K562 (cell line): ENCODE measurements around the gene SAMD8. TPM values are rescaled to one million over a fixed set of nuclear protein-coding genes. Genes with fewer than 3 reads are reported as not detected.
A peak's percentile ranks its signal among the peaks of the same experiment; 100 is the strongest.

ENCODE experiments used
- BRD9 ChIP-seq: fragments of 450-650 bp; IDR thresholded peaks from 2 replicates; pipeline ENCODE4 v1.6.1; 2018; ENCODE audit warnings: low read depth; ENCODE audit not compliant: partially characterized antibody
- FOXJ2 ChIP-seq: fragments of 200-800 bp; sonication (Bioruptor generic); IDR thresholded peaks from 2 replicates; pipeline ENCODE4 v1.6.1; 2016; ENCODE audit warnings: missing genetic modification characterization, missing compliant biosample characterization
- HDAC1 ChIP-seq, 2 experiments: fragments of 450-650 bp; IDR thresholded peaks; 2 replicates each; pipeline ENCODE4 v1.6.1; 2016 to 2017; ENCODE audit warnings: inconsistent platforms in 1 of 2, mild to moderate bottlenecking in 1 of 2, moderate library complexity in 1 of 2
- NELFE ChIP-seq: IDR thresholded peaks from 2 replicates; pipeline ENCODE4 v1.6.1; 2011; ENCODE audit warnings: mild to moderate bottlenecking; ENCODE audit not compliant: insufficient read depth, insufficient read length
- POLR3G ChIP-seq: IDR thresholded peaks from 2 replicates; pipeline ENCODE4 v1.6.1; 2011; ENCODE audit not compliant: insufficient read length, insufficient replicate concordance; ENCODE audit errors: extremely low read depth
- PTBP1 ChIP-seq: fragments of 200-400 bp; formaldehyde crosslinking; IDR thresholded peaks from 2 replicates; pipeline ENCODE4 v1.6.1; 2017; ENCODE audit warnings: low read depth, low read length
- PTRF ChIP-seq: fragments of 450-650 bp; IDR thresholded peaks from 2 replicates; pipeline ENCODE4 v1.6.1; 2016; ENCODE audit warnings: mild to moderate bottlenecking, missing genetic modification characterization, missing compliant biosample characterization
- TEAD1 ChIP-seq, 2 experiments: fragments of 450-650 bp in 1 of 2; sonication (generic) in 1 of 2; formaldehyde crosslinking; IDR thresholded peaks; 2 replicates each; pipeline versions ENCODE4 v1.4.0 to v1.8.0; 2020 to 2022; ENCODE audit warnings: mild to moderate bottlenecking in 2 of 2, missing genetic modification reagents in 1 of 2
- polyA plus RNA-seq, 8 experiments: library from polyadenylated mRNA; depleted of rRNA in 4 of 8; stranded (reverse) in 5 of 8; unstranded in 3 of 8; fragments of >200 nt; fragmentation: Nextera tagmentation in 2 of 8; fragmentation: Illumina TruSeq in 1 of 8; extraction: Ambion mirVana in 2 of 8; extraction: Trizol in 1 of 8; gene quantifications; 2 replicates each; pipeline versions ENCODE4 v1.2.1 to v1.2.3, GENCODE V29; 2011 to 2014; ENCODE audit warnings: inconsistent platforms in 1 of 8, missing spikeins in 1 of 8
- total RNA-seq, 7 experiments: library from RNA; depleted of rRNA in 6 of 7; stranded (reverse); fragments of >200 nt in 6 of 7; fragmentation: Illumina TruSeq in 2 of 7; extraction: Trizol in 2 of 7; gene quantifications; 2 replicates each; pipeline versions ENCODE4 v1.2.1 to v1.2.3, GENCODE V29; 2011 to 2021; ENCODE audit warnings: low replicate concordance in 1 of 7
- TF ChIP-seq, protein P1 (sequence below): fragments of 250-450 bp; sonication (Bioruptor Pico); IDR thresholded peaks from 2 replicates; pipeline ENCODE4 v1.5.0; 2021; ENCODE audit warnings: mild to moderate bottlenecking, moderate library complexity
- TF ChIP-seq, protein P2 (sequence below): sonication (generic); formaldehyde crosslinking; IDR thresholded peaks from 2 replicates; pipeline ENCODE4 v1.9.0; 2022; ENCODE audit warnings: mild to moderate bottlenecking, missing genetic modification reagents
- TF ChIP-seq, protein P3 (sequence below): sonication (generic); IDR thresholded peaks from 2 replicates; pipeline ENCODE4 v1.6.1; 2016
- TF ChIP-seq, protein P4 (sequence below): fragments of 250-450 bp; sonication (Bioruptor Pico); IDR thresholded peaks from 2 replicates; pipeline ENCODE4 v1.4.0; 2020

SAMD8 gene
- total and polyA plus RNA-seq, 9 of the 15 experiments (the other 6 are each of a cell fraction or from before 2014, with no cell fraction given) = 2.7 to 16.1 (median 6.2) TPM

DNA sequence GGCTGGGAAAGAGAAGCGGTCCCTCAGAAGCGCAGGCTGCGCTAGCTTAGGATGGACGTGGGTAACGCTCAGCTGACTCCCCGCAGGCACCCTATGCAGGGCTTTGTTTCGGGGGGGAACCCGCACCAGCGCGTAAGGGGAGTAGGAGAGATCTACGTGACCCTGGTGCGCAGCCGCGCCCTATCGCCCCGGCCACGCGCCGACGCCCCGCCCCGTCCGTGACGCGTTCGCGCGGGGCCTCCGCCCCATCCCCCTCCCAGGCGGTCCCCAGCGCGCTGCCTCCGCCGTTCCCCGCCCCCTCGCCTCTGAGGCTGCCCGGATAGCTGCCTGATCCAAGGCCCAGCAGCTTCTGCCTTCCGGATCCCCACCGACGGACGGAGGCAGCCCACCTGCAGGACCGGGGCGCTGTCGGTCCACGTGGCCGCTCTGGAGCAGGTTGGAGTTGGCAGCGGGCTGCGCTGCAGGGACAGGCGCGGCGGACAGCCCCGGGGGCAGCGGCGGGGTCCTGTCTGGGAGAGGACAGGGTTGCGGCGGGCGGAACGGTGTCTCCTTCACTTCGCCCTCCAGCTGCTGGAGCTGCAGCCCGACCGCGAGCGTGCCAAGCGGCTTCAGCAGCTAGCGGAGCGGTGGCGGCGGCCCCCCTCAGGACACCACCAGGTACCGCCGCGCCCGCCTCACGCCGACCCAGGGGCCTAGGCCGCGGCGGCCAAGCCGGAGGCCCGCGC lies 99.0 kb downstream of the SAMD8 start, which contains the start of gene VDAC2 (continued):
- TF ChIP-seq HDAC1 (IDR thresholded peaks at IDR 0.05) (peak in 1 of 2 experiments; percentile 88; a peak in 2 of 4 replicates), NELFE (no peak), TEAD1 (CRISPR knock-in tag; IDR thresholded peaks at IDR 0.05) (peak; percentile 85 to 88; a peak in 3 of 4 replicates), FOXJ2 (tag) (no peak), BRD9 (peak; percentile 19), POLR3G (no peak), PTRF (tag) (no peak), PTBP1 (no peak)
- TF ChIP-seq, protein P1, sequence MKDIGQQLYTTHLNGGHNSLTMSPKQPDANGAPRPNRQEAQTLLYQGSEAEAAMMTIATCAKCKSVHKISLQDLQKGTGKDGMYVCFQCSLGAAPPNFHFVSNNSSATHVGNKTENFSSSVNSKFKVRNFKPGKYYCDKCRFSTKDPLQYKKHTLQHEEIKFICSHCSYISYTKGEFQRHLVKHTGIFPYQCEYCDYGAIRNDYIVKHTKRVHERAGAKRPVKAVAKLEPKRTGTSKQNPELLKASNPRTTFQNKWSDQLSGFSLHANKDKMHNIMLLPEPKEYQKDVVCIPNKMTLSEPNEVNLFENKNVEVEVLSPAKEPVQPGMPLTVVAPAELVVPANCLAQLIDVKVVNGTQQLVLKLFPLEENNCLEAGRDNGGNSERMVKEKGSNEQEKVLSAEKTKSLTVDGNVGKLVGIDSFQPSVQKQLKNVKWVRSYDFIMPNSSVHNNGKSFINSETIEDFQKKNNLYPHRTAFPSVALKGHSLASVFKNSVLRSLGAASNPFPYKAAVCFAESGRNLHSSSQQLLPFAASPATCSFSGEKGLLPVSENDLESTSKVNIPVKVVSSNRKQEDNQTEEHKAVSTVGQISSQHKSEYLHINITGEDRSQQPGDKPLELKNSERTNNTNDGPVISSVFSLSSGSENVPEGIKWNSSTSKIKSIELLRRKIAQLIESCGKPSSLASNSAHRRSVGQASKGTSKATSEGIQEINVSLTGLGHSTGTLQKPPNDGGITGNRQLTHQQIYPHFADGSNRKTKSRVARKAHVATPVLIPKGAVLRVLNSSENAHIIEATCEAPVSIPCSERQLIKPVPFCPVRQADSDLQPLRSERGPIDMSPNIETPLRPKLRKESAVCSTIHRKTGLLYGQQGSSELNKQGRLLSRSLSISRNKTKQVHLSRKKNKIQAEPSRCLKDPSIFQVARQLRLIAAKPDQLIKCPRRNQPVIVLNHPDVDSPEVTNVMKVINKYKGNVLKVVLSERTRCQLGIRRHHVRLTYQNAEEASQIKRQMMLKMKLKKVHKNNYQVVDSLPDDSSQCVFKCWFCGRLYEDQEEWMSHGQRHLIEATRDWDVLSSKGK (CRISPR knock-in tag) = no peak
- TF ChIP-seq, protein P2, sequence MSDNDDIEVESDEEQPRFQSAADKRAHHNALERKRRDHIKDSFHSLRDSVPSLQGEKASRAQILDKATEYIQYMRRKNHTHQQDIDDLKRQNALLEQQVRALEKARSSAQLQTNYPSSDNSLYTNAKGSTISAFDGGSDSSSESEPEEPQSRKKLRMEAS (CRISPR knock-in tag) = peak; percentile 92
- TF ChIP-seq, protein P3, sequence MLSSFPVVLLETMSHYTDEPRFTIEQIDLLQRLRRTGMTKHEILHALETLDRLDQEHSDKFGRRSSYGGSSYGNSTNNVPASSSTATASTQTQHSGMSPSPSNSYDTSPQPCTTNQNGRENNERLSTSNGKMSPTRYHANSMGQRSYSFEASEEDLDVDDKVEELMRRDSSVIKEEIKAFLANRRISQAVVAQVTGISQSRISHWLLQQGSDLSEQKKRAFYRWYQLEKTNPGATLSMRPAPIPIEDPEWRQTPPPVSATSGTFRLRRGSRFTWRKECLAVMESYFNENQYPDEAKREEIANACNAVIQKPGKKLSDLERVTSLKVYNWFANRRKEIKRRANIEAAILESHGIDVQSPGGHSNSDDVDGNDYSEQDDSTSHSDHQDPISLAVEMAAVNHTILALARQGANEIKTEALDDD = no peak
- TF ChIP-seq, protein P4, sequence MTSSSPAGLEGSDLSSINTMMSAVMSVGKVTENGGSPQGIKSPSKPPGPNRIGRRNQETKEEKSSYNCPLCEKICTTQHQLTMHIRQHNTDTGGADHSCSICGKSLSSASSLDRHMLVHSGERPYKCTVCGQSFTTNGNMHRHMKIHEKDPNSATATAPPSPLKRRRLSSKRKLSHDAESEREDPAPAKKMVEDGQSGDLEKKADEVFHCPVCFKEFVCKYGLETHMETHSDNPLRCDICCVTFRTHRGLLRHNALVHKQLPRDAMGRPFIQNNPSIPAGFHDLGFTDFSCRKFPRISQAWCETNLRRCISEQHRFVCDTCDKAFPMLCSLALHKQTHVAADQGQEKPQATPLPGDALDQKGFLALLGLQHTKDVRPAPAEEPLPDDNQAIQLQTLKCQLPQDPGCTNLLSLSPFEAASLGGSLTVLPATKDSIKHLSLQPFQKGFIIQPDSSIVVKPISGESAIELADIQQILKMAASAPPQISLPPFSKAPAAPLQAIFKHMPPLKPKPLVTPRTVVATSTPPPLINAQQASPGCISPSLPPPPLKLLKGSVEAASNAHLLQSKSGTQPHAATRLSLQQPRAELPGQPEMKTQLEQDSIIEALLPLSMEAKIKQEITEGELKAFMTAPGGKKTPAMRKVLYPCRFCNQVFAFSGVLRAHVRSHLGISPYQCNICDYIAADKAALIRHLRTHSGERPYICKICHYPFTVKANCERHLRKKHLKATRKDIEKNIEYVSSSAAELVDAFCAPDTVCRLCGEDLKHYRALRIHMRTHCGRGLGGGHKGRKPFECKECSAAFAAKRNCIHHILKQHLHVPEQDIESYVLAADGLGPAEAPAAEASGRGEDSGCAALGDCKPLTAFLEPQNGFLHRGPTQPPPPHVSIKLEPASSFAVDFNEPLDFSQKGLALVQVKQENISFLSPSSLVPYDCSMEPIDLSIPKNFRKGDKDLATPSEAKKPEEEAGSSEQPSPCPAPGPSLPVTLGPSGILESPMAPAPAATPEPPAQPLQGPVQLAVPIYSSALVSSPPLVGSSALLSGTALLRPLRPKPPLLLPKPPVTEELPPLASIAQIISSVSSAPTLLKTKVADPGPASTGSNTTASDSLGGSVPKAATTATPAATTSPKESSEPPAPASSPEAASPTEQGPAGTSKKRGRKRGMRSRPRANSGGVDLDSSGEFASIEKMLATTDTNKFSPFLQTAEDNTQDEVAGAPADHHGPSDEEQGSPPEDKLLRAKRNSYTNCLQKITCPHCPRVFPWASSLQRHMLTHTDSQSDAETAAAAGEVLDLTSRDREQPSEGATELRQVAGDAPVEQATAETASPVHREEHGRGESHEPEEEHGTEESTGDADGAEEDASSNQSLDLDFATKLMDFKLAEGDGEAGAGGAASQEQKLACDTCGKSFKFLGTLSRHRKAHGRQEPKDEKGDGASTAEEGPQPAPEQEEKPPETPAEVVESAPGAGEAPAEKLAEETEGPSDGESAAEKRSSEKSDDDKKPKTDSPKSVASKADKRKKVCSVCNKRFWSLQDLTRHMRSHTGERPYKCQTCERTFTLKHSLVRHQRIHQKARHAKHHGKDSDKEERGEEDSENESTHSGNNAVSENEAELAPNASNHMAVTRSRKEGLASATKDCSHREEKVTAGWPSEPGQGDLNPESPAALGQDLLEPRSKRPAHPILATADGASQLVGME (CRISPR knock-in tag) = no peak
